Measurements from ENCODE around the gene SLC1A3. TPM values are rescaled to one million over a fixed set of nuclear protein-coding genes. Genes with fewer than 3 reads are reported as not detected.

Gene SLC1A3
- total RNA-seq, 1 experiment from 2014 or later, result 18.6 TPM

DNA sequence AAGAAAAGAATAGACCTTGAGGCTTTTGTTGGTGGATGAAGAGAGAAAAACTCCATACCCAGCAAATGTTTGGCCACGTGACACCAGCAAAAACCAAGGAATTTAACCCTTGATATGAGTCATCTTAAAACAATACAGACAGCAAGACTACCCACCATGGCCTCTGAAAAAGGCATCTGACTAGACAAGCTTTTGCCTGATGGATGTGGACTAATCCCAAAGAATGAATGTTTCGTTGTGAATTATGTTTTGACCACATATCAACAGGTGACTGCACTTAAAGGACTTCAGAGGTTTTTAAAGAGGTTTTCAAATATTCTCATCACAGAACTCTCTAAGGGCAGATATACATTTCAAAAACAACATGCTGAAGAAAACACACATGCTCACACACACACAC is 33.0 kb upstream of the SLC1A3 start:
- Histone ChIP-seq H2BK12ac (ENCODE audit: insufficient read length, low read depth, low read length) (no peak overlapping the region), H3K4me1 (ENCODE audit: insufficient read depth, low read length) (no peaks in the 10 kb centered on the region), H3K23me2 (ENCODE audit: insufficient read length, low read depth, low read length, poor library complexity, severe bottlenecking) (no peaks in the 10 kb centered on the region), H3K9me3 (ENCODE audit: control insufficient read depth, low read depth, low read length) (no peaks in the 10 kb centered on the region), H4K5ac (ENCODE audit: insufficient read length, low read depth, low read length) (no peak overlapping the region), H3K23ac (ENCODE audit: insufficient read length, low read depth, low read length) (no peak overlapping the region), H2AFZ (ENCODE audit: low read length) (no peak overlapping the region), H2BK20ac (ENCODE audit: low read depth, low read length, poor library complexity, severe bottlenecking) (no peak overlapping the region), H3K56ac (ENCODE audit: insufficient read length, low read depth, low read length) (no peak overlapping the region), H4K91ac (ENCODE audit: insufficient read length, low read depth, low read length) (no peak overlapping the region), H2BK5ac (ENCODE audit: insufficient read length, low read length) (no peak overlapping the region), H3K79me2 (ENCODE audit: insufficient read depth, low read length) (no peaks in the 10 kb centered on the region), H3T11ph (ENCODE audit: low read length) (no peak overlapping the region), H3K14ac (ENCODE audit: insufficient read depth, low read length) (no peak overlapping the region), H3K18ac (ENCODE audit: insufficient read length, low read depth, low read length) (no peak overlapping the region), H2BK120ac (ENCODE audit: low read depth, low read length, poor library complexity, severe bottlenecking) (no peak overlapping the region), H3K27me3 (ENCODE audit: insufficient read depth, low read length) (no peaks in the 10 kb centered on the region), H3K9ac (ENCODE audit: extremely low read depth, insufficient read length, low read length) (no peak overlapping the region), H3K27ac (ENCODE audit: insufficient read length, low read depth, low read length) (no peak overlapping the region), H2BK15ac (ENCODE audit: low read depth, low read length) (no peak overlapping the region), H4K20me1 (ENCODE audit: control insufficient read depth, insufficient read depth, insufficient read length) (no peaks in the 10 kb centered on the region), H2AK5ac (ENCODE audit: insufficient read length, low read length) (no peak overlapping the region), H3K79me1 (ENCODE audit: insufficient read depth, low read depth, low read length, poor library complexity, severe bottlenecking) (no peaks in the 10 kb centered on the region), H3K4ac (ENCODE audit: low read depth, low read length) (no peak overlapping the region), H4K8ac (replicated peaks; ENCODE audit: insufficient read length, low read depth, low read length) (no peak overlapping the region), H3K4me2 (ENCODE audit: insufficient read depth, insufficient read length, low read length) (no peak overlapping the region)
- Mint-ChIP-seq H3K9me3 (no peaks in the 10 kb centered on the region), H3K27me3 (ENCODE audit: low read depth) (no peaks in the 10 kb centered on the region), H3K27ac (no peak overlapping the region), H3K4me1 (peaks cover 0 to 6% of the 10 kb centered on the region in 2 experiments; a peak in 1 of 4 replicates), H3K4me3 (no peak overlapping the region), H3K36me3 (ENCODE audit: insufficient read depth in 1 of 3, low read depth in 3 of 3) (no peaks in the 10 kb centered on the region)
- DNase-seq, result no peak
- TF ChIP-seq, protein P1, sequence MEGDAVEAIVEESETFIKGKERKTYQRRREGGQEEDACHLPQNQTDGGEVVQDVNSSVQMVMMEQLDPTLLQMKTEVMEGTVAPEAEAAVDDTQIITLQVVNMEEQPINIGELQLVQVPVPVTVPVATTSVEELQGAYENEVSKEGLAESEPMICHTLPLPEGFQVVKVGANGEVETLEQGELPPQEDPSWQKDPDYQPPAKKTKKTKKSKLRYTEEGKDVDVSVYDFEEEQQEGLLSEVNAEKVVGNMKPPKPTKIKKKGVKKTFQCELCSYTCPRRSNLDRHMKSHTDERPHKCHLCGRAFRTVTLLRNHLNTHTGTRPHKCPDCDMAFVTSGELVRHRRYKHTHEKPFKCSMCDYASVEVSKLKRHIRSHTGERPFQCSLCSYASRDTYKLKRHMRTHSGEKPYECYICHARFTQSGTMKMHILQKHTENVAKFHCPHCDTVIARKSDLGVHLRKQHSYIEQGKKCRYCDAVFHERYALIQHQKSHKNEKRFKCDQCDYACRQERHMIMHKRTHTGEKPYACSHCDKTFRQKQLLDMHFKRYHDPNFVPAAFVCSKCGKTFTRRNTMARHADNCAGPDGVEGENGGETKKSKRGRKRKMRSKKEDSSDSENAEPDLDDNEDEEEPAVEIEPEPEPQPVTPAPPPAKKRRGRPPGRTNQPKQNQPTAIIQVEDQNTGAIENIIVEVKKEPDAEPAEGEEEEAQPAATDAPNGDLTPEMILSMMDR (conservative IDR thresholded peaks at IDR 0.05), result no peak
- WGBS (ENCODE audit: extremely low coverage, insufficient read length, low lambda C conversion rate), result no CpG with 5 or more reads among the region's 2 CpGs

Data from H9 (cell line).